SK-N-SH treated with all-trans-retinoic acid at 6 μM for 48 hours (cell line): ENCODE results near the gene TOR1AIP1.

Source experiments
- ATAC-seq: fragments of 200-7000 bp; cut with Tn5 transposase; 3 replicates; pipeline ENCODE4 v1.9.1; 2020; ENCODE audit warnings: mild to moderate bottlenecking, moderate library complexity
- BACH2 ChIP-seq: fragments of 250-450 bp; sonication (Bioruptor Pico); IDR thresholded peaks from 2 replicates; pipeline ENCODE4 v1.9.0; 2021; ENCODE audit warnings: mild to moderate bottlenecking, borderline replicate concordance
- CSDC2 ChIP-seq: fragments of 250-450 bp; sonication (Bioruptor Pico); IDR thresholded peaks from 2 replicates; pipeline ENCODE4 v1.5.0; 2020; ENCODE audit warnings: mild to moderate bottlenecking, moderate library complexity
- ESRRG ChIP-seq: fragments of 250-450 bp; sonication (Bioruptor Pico); IDR thresholded peaks from 2 replicates; pipeline ENCODE4 v1.6.1; 2021; ENCODE audit warnings: mild to moderate bottlenecking
- GLIS3 ChIP-seq: fragments of 250-450 bp; sonication (Bioruptor Pico); IDR thresholded peaks from 2 replicates; pipeline ENCODE4 v1.5.0; 2020; ENCODE audit warnings: mild to moderate bottlenecking, moderate library complexity
- ISL1 ChIP-seq: fragments of 250-450 bp; sonication (Bioruptor Pico); IDR thresholded peaks from 2 replicates; pipeline ENCODE4 v2.1.2; 2022; ENCODE audit warnings: mild to moderate bottlenecking, moderate library complexity
- OSR1 ChIP-seq: fragments of 250-450 bp; sonication (Bioruptor Pico); IDR thresholded peaks from 2 replicates; pipeline ENCODE4 v1.8.0; 2022; ENCODE audit warnings: moderate library complexity, mild to moderate bottlenecking, inconsistent platforms
- PPARA ChIP-seq: fragments of 250-450 bp; sonication (Bioruptor Pico); IDR thresholded peaks from 2 replicates; pipeline ENCODE4 v1.5.0; 2020; ENCODE audit warnings: mild to moderate bottlenecking, borderline replicate concordance
- RARB ChIP-seq: fragments of 250-450 bp; sonication (Bioruptor Pico); IDR thresholded peaks from 2 replicates; pipeline ENCODE4 v1.8.0; 2021; ENCODE audit warnings: mild to moderate bottlenecking, moderate library complexity
- SNAI2 ChIP-seq: fragments of 250-450 bp; sonication (Bioruptor Pico); IDR thresholded peaks from 2 replicates; pipeline ENCODE4 v1.5.0; 2020; ENCODE audit warnings: mild to moderate bottlenecking, moderate library complexity
- TCF4 ChIP-seq: fragments of 250-450 bp; sonication (Bioruptor Pico); IDR thresholded peaks from 2 replicates; pipeline ENCODE4 v1.8.0; 2021; ENCODE audit warnings: mild to moderate bottlenecking, moderate library complexity, borderline replicate concordance
- ZFP3 ChIP-seq: fragments of 250-450 bp; sonication (Bioruptor Pico); IDR thresholded peaks from 2 replicates; pipeline ENCODE4 v1.5.0; 2020; ENCODE audit warnings: mild to moderate bottlenecking, moderate library complexity
- ZNF565 ChIP-seq: fragments of 450-650 bp; formaldehyde crosslinking; conservative IDR thresholded peaks from 2 replicates; pipeline ENCODE4 v1.5.0; 2020; ENCODE audit warnings: low read depth, mild to moderate bottlenecking, moderate library complexity
- ZNF70 ChIP-seq: fragments of 450-650 bp; formaldehyde crosslinking; IDR thresholded peaks from 2 replicates; pipeline ENCODE4 v1.5.0; 2020; ENCODE audit warnings: mild to moderate bottlenecking, moderate library complexity
- ZNF8 ChIP-seq: fragments of 450-650 bp; formaldehyde crosslinking; IDR thresholded peaks from 2 replicates; pipeline ENCODE4 v1.5.0; 2020; ENCODE audit warnings: mild to moderate bottlenecking, moderate library complexity
- TF ChIP-seq, protein P1 (sequence below): fragments of 250-450 bp; sonication (Bioruptor Pico); IDR thresholded peaks from 2 replicates; pipeline ENCODE4 v1.5.1; 2020; ENCODE audit warnings: low read depth, mild to moderate bottlenecking, moderate library complexity
- TF ChIP-seq, protein P2 (sequence below): fragments of 250-450 bp; sonication (Bioruptor Pico); IDR thresholded peaks from 2 replicates; pipeline ENCODE4 v1.8.0; 2020; ENCODE audit warnings: mild to moderate bottlenecking, moderate library complexity, borderline replicate concordance
- TF ChIP-seq, protein P3 (sequence below): fragments of 250-450 bp; sonication (Bioruptor Pico); IDR thresholded peaks from 2 replicates; pipeline ENCODE4 v1.5.0; 2020; ENCODE audit warnings: mild to moderate bottlenecking, moderate library complexity
- TF ChIP-seq, protein P4 (sequence below): fragments of 250-450 bp; sonication (Bioruptor Pico); IDR thresholded peaks from 2 replicates; pipeline ENCODE4 v1.5.1; 2021; ENCODE audit warnings: mild to moderate bottlenecking, moderate library complexity

The TOR1AIP1 gene

DNA sequence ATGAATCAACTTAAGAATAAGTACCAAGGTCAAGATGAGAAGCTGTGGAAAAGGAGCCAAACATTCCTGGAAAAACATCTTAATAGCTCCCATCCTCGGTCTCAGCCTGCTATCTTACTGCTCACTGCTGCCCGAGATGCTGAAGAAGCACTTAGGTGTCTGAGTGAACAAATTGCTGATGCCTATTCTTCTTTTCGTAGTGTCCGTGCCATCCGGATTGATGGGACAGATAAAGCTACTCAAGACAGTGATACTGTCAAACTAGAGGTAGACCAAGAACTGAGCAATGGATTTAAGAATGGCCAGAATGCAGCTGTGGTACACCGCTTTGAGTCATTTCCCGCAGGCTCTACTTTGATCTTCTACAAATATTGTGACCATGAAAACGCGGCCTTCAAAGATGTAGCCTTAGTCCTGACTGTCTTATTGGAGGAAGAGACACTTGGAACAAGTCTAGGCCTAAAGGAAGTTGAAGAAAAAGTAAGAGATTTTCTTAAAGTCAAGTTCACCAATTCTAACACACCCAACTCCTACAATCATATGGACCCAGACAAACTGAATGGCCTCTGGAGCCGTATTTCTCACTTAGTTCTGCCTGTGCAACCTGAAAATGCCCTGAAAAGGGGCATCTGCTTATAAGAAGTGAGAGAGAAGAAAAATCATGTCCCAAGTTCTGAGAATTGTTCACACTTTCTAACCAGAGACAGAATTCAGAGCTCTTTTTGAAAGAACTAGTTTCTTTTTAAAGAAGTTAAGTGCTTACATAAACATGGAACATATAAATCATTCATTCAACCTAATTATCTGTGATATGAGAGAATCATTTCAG, 35.7 kb downstream of the TOR1AIP1 start:
- ATAC-seq, result no peak
- TF ChIP-seq CSDC2 (CRISPR knock-in tag) (no peak), PPARA (CRISPR knock-in tag) (no peak), ZNF70 (no peak), ZNF565 (CRISPR knock-in tag) (no peak), TCF4 (CRISPR knock-in tag) (no peak), ESRRG (CRISPR knock-in tag) (no peak)
- TF ChIP-seq, protein P1, sequence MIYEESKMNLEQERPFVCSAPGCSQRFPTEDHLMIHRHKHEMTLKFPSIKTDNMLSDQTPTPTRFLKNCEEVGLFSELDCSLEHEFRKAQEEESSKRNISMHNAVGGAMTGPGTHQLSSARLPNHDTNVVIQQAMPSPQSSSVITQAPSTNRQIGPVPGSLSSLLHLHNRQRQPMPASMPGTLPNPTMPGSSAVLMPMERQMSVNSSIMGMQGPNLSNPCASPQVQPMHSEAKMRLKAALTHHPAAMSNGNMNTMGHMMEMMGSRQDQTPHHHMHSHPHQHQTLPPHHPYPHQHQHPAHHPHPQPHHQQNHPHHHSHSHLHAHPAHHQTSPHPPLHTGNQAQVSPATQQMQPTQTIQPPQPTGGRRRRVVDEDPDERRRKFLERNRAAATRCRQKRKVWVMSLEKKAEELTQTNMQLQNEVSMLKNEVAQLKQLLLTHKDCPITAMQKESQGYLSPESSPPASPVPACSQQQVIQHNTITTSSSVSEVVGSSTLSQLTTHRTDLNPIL (CRISPR knock-in tag), result no peak

DNA sequence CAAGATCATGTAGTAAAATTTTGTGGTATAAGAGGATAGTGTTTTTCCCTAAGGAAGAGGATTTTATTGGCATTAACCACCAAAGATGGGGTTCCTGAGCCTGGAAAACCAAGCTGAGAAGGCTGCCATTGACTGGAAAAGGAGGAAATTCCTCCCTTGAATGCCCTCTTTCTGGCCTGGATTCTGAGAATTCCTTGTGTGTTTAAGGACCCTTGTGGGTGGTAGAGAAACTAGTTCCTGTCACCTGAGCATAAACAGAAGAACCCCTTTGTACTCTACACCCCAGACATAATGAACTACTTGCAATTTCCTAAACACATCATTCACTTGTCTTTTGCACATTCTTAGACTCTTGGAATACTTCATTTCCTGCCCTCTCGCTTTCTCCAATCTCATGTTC, 39.4 kb downstream of the TOR1AIP1 start:
- ATAC-seq, result no peak; the same call in 2 of the 3 replicates
- TF ChIP-seq, protein P2, sequence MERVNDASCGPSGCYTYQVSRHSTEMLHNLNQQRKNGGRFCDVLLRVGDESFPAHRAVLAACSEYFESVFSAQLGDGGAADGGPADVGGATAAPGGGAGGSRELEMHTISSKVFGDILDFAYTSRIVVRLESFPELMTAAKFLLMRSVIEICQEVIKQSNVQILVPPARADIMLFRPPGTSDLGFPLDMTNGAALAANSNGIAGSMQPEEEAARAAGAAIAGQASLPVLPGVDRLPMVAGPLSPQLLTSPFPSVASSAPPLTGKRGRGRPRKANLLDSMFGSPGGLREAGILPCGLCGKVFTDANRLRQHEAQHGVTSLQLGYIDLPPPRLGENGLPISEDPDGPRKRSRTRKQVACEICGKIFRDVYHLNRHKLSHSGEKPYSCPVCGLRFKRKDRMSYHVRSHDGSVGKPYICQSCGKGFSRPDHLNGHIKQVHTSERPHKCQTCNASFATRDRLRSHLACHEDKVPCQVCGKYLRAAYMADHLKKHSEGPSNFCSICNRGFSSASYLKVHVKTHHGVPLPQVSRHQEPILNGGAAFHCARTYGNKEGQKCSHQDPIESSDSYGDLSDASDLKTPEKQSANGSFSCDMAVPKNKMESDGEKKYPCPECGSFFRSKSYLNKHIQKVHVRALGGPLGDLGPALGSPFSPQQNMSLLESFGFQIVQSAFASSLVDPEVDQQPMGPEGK (CRISPR knock-in tag), result no peak
- TF ChIP-seq OSR1 (no peak), ZNF565 (CRISPR knock-in tag) (no peak), SNAI2 (CRISPR knock-in tag) (no peak)

DNA sequence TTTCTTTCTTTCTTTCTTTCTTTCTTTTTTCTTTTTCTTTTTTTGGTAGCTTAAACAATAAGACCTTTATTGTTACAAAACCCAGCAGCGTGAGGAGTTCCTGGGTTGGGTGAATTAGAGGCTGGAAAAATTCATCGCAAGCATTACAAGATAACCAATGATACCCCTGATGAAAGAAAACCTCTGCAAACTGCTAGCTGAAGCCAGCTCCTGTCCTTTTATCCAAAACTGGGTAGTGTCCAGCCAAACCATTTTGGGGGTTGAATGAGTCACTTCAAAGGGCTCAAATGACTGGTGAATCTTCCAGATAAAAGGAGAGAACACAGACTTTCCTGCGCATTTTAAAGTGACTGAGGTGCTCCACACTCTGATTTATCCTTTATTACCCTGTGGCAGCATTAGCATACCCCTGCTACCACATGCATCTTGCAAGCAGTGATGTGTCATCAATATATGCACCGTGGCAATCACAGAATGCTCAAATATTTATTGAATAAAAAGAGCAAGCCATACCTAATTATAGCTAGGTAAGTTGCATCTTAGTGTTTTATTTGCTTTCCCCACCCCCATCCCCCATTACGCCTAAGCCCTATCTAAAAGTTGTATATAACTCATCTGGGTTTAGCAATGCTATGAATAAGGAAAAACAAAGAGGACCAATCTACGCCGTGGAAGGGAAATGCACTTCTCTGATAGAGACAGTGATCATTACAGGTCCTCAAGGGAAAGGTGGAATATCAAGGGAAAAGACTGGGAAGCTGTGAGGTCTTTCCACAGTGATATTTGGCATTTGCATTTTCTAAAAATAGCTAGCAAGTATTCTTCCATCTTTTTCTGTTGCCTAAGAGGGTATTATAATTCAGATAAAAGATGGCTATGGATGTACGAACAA, 40.1 kb downstream of the TOR1AIP1 start:
- TF ChIP-seq, protein P3, sequence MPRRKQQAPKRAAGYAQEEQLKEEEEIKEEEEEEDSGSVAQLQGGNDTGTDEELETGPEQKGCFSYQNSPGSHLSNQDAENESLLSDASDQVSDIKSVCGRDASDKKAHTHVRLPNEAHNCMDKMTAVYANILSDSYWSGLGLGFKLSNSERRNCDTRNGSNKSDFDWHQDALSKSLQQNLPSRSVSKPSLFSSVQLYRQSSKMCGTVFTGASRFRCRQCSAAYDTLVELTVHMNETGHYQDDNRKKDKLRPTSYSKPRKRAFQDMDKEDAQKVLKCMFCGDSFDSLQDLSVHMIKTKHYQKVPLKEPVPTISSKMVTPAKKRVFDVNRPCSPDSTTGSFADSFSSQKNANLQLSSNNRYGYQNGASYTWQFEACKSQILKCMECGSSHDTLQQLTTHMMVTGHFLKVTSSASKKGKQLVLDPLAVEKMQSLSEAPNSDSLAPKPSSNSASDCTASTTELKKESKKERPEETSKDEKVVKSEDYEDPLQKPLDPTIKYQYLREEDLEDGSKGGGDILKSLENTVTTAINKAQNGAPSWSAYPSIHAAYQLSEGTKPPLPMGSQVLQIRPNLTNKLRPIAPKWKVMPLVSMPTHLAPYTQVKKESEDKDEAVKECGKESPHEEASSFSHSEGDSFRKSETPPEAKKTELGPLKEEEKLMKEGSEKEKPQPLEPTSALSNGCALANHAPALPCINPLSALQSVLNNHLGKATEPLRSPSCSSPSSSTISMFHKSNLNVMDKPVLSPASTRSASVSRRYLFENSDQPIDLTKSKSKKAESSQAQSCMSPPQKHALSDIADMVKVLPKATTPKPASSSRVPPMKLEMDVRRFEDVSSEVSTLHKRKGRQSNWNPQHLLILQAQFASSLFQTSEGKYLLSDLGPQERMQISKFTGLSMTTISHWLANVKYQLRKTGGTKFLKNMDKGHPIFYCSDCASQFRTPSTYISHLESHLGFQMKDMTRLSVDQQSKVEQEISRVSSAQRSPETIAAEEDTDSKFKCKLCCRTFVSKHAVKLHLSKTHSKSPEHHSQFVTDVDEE (CRISPR knock-in tag), result no peak
- TF ChIP-seq ZFP3 (no peak), GLIS3 (CRISPR knock-in tag) (no peak), ZNF70 (no peak), ZNF8 (no peak), CSDC2 (CRISPR knock-in tag) (no peak), RARB (no peak), SNAI2 (CRISPR knock-in tag) (no peak), OSR1 (no peak), ISL1 (CRISPR knock-in tag) (no peak), ESRRG (CRISPR knock-in tag) (no peak), BACH2 (CRISPR knock-in tag) (no peak), ZNF565 (CRISPR knock-in tag) (no peak), TCF4 (CRISPR knock-in tag) (no peak)
- TF ChIP-seq, protein P2 (CRISPR knock-in tag), result no peak
- TF ChIP-seq, protein P4, sequence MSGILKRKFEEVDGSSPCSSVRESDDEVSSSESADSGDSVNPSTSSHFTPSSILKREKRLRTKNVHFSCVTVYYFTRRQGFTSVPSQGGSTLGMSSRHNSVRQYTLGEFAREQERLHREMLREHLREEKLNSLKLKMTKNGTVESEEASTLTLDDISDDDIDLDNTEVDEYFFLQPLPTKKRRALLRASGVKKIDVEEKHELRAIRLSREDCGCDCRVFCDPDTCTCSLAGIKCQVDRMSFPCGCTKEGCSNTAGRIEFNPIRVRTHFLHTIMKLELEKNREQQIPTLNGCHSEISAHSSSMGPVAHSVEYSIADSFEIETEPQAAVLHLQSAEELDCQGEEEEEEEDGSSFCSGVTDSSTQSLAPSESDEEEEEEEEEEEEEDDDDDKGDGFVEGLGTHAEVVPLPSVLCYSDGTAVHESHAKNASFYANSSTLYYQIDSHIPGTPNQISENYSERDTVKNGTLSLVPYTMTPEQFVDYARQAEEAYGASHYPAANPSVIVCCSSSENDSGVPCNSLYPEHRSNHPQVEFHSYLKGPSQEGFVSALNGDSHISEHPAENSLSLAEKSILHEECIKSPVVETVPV (CRISPR knock-in tag), result no peak
- TF ChIP-seq, protein P1 (CRISPR knock-in tag), result no peak
- no peak; the same call in 2 of the 3 replicates for ATAC-seq
